C4-2B (cell line): ENCODE measurements around the gene UGT2B10.
"Not testable (repeated sequence)": the region's sequence is repeated elsewhere in the genome, so short reads cannot be mapped to it uniquely, and the experiment has no call there.

Source experiments
- H3K27ac ChIP-seq: fragments of 450-650 bp; 2 replicates; pipeline ENCODE4 v1.5.1; 2017
- CTCF ChIP-seq: fragments of 450-650 bp; conservative IDR thresholded peaks from 2 replicates; pipeline ENCODE4 v1.5.1; 2017; ENCODE audit warnings: mild to moderate bottlenecking
- ZFX ChIP-seq: fragments of 450-650 bp; IDR thresholded peaks from 2 replicates; pipeline ENCODE4 v1.6.1; 2017

UGT2B10 gene

DNA sequence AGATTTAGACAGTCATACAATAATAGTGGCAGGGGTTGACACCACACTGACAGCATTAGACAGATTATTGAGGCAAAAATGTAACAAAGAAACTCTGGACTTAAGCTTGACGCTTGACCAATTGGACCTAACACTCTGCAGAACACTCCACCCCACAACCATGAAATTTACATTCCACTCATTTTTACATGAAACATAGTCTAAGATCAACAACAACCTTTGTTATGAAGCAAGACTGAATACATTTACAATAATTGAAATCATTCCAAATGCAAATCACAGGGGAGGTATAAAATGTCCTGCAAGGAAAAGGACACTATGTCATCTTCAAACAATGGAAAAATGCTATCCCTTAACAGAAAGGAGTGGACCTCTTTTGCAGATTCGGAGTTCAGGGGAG, 4.9 kb upstream of the UGT2B10 start:
- no peak for TF ChIP-seq ZFX
- no peak for TF ChIP-seq CTCF
- no peak overlapping the region for H3K27ac ChIP-seq

DNA sequence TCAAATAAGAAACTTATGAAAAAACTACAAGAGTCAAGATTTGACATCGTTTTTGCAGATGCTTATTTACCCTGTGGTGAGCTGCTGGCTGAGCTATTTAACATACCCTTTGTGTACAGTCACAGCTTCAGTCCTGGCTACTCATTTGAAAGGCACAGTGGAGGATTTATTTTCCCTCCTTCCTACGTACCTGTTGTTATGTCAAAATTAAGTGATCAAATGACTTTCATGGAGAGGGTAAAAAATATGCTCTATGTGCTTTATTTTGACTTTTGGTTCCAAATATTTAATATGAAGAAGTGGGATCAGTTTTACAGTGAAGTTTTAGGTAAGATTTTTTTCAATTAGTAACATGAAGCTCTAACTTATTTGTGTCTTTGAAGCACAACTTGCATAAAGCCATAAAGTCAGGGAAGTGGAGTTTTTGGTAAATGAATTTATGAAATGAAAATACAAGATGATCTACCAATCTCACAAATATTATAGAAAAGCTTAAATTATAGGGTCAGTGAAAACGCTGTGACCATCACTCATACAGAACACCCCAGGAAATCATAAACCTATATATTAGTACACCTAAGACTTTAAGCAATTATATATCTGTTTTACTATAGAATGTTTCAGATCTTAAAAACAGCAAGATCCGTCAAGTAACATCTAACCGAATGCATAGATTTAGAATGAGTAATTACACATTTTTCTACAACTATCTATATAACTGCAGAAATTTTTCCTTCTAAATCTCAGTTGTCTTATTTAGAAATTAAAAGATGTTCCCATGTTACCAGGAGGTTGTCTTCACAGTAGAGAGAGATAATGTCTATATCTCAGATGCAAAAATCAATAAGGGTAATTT, 844 bp downstream of the UGT2B10 start:
- not testable (repeated sequence) for H3K27ac ChIP-seq

DNA sequence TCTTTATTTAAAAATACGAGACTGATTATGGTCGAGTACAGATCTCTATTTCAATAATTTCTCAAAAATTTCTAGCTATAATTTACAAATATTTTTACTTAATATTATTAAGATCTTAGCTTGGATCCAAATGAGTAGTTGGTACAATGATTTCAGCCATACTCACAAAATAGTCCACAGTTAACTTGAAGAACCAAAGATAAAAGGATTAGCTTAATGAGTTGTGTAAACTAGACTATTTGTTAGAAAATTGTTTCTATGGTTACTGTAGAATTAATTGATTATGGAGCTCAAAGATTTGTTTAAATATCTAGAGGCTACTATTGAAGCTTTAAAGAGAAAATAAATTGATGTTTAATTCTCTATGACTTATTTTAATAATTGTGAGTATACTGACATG, 1.6 kb downstream of the UGT2B10 start:
- TF ChIP-seq CTCF (no peak), ZFX (no peak)

GRCh38 chr4:68818030-68818462, 2.3 kb downstream of the UGT2B10 start:
- not testable (repeated sequence) for H3K27ac ChIP-seq

More for the DNA sequence above, 1.6 kb downstream of the UGT2B10 start:
- H3K27ac ChIP-seq, result no peak overlapping the region

DNA sequence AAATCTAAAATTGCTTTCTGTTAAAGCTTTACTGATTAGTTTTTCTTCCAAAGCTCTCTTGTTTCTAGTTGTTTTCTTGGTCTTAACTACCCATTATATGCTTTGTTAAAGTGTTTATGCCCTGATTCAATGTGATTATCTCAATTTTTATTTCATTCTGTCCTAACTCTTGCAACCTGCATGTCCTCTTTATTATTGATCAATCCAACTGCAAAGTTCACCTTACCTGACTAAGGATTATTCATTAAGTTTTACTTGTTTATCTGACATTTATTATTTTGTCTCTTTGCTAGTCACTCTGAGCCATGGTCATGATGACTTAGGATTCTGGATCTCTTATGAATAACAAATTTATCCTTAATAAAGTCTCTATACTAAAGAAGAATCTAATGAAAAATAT, 15.8 kb downstream of the UGT2B10 start:
- TF ChIP-seq ZFX (no peak), CTCF (no peak)
- H3K27ac ChIP-seq, result no peak overlapping the region

DNA sequence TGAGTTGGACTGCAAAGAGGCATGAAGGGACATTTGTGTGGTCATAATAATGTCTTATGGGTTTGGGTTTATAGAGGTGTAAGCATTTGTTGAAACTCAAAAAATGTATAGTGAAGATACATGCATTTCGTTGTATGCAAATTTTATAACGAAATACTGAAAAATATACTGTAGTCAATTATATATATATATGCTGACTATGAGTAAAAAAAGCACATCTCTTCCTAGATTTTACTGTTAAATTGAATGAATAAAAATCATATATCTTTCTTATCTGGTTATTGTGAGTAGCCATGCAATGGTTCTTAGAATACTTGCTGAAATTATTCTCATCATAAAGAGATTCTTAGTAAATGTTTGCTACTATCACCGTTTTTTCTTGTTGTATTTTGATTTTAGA, 34.5 kb downstream of the UGT2B10 start:
- TF ChIP-seq CTCF (no peak), ZFX (no peak)
- no peak overlapping the region for H3K27ac ChIP-seq

DNA sequence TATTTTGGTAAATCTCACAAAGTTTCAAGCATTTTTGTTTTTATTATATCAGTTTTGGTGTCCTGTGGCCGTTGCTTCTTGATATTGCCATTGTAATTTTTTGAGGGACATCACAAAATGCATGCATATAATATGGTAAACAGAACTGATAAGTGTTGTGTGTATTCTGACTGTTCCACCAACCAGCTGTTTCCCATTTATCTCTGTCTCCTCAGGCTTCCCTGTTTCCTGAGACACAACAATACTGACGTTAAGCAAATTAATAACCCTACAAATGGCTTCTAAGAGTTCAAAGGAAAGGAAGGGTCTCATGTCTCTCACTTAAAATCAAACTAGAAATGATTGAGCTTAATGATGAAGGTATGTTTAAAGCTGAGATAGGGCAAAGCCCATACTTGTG, 40.0 kb downstream of the UGT2B10 start:
- no peak overlapping the region for H3K27ac ChIP-seq
- TF ChIP-seq CTCF (no peak), ZFX (no peak)

DNA sequence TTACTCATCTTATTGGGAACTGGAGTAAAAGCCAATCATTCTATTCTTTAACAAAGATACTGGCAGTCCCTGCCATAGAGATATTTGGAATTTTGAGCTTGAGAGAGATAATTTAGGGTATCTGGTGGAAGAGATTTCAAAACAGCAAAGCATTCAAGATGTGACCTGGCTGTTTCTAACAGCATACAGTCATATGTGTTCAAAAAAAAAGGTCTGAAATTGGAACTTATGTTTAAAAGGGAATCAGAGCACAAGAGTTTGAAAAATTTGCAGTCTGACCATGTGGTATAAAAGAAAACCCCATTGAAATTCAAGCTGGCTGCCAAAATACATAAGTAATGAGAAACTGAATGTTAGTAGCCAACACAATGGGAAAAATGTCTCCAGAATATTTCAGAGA, 42.2 kb downstream of the UGT2B10 start:
- H3K27ac ChIP-seq, result no peak overlapping the region
- TF ChIP-seq ZFX, result no peak
- no peak for TF ChIP-seq CTCF
